Natural killer cell (primary cell): ENCODE results near the gene SIRPB1. TPM values are rescaled to one million over a fixed set of nuclear protein-coding genes. Genes with fewer than 3 reads are reported as not detected.
A peak's percentile ranks its signal among the peaks of the same experiment; 100 is the strongest.
"Not testable (repeated sequence)": the region's sequence is repeated elsewhere in the genome, so short reads cannot be mapped to it uniquely, and the experiment has no call there.

Source experiments
- ATAC-seq, 3 donors: fragments of 150-1000 bp in 2 of 3; fragments of 200-7000 bp in 1 of 3; cut with Tn5 transposase; 1 replicate in 1 of 3; 2 replicates in 2 of 3; pipeline ENCODE4 v1.10.0; 2021; ENCODE audit warnings: mild to moderate bottlenecking in 2 of 3, moderate library complexity in 2 of 3
- DNase-seq, 2 donors: peaks; one replicate each; pipeline versions ENCODE4 v3.0.0 to v3.0.0-alpha.2; 2013 to 2021; ENCODE audit warnings: mixed read lengths in 1 of 2
- H3K27ac ChIP-seq: one replicate; pipeline ENCODE4 v1.5.1; 2013; ENCODE audit warnings: mild to moderate bottlenecking, low read length
- H3K27me3 ChIP-seq: one replicate; pipeline ENCODE4 v1.6.1; 2013; ENCODE audit warnings: low read length; ENCODE audit not compliant: control insufficient read depth, insufficient read depth
- H3K36me3 ChIP-seq: one replicate; pipeline ENCODE4 v1.6.1; 2013; ENCODE audit warnings: low read length; ENCODE audit not compliant: control insufficient read depth, insufficient read depth
- H3K4me1 ChIP-seq: one replicate; pipeline ENCODE4 v1.6.1; 2013; ENCODE audit warnings: low read length; ENCODE audit not compliant: control insufficient read depth, insufficient read depth
- H3K4me3 ChIP-seq: one replicate; pipeline ENCODE4 v1.5.1; 2013; ENCODE audit warnings: low read length
- H3K9me3 ChIP-seq: one replicate; pipeline ENCODE4 v1.6.1; 2013; ENCODE audit warnings: low read length; ENCODE audit not compliant: control insufficient read depth, insufficient read depth
- H3K27ac Mint-ChIP-seq, 2 donors: one replicate each; pipeline ENCODE4 v1.8.0; 2022; ENCODE audit warnings: mild to moderate bottlenecking in 2 of 2, mixed read lengths in 2 of 2, moderate library complexity in 1 of 2
- H3K27me3 Mint-ChIP-seq, 2 donors: one replicate each; pipeline ENCODE4 v1.8.0; 2022; ENCODE audit warnings: low read depth in 2 of 2, mixed read lengths in 2 of 2
- H3K36me3 Mint-ChIP-seq: one replicate; pipeline ENCODE4 v1.8.0; 2022; ENCODE audit warnings: mixed read lengths
- H3K4me1 Mint-ChIP-seq, 2 donors: one replicate each; pipeline ENCODE4 v1.8.0; 2022; ENCODE audit warnings: mixed read lengths in 2 of 2
- H3K4me3 Mint-ChIP-seq: one replicate; pipeline ENCODE4 v1.8.0; 2022; ENCODE audit warnings: mild to moderate bottlenecking, moderate library complexity, mixed read lengths
- H3K9me3 Mint-ChIP-seq, 2 donors: one replicate each; pipeline ENCODE4 v1.8.0; 2022; ENCODE audit warnings: mixed read lengths in 2 of 2
- WGBS: methylation state at CpG from one replicate; pipeline ENCODE4 v1.1.7; 2013; ENCODE audit warnings: missing lambda C conversion rate; ENCODE audit not compliant: insufficient coverage; 5-methylcytosine and 5-hydroxymethylcytosine counted together
- intact Hi-C: fragments of 100-400 bp; cut with micrococcal nuclease; formaldehyde crosslinking; loops from one replicate; pipeline ENCODE4 v1.14.2; 2022
- total RNA-seq, 4 donors: library from RNA; stranded (reverse); fragments of 120-200 nt in 1 of 4; gene quantifications; one replicate each; pipeline versions ENCODE4 v1.2.3 to v1.2.4, GENCODE V29; 2013 to 2022
- TF ChIP-seq, protein P1 (sequence below): fragments of 200-600 bp; IDR thresholded peaks from one replicate; pipeline ENCODE4 v1.8.0; 2022; ENCODE audit warnings: antibody characterized with exemption

SIRPB1 gene
- total RNA-seq, 3 donors from 2014 or later (not counting 1 experiment from before 2014, with no cell fraction given) = 2.6 to 7.2 (median 5.3) TPM

DNA sequence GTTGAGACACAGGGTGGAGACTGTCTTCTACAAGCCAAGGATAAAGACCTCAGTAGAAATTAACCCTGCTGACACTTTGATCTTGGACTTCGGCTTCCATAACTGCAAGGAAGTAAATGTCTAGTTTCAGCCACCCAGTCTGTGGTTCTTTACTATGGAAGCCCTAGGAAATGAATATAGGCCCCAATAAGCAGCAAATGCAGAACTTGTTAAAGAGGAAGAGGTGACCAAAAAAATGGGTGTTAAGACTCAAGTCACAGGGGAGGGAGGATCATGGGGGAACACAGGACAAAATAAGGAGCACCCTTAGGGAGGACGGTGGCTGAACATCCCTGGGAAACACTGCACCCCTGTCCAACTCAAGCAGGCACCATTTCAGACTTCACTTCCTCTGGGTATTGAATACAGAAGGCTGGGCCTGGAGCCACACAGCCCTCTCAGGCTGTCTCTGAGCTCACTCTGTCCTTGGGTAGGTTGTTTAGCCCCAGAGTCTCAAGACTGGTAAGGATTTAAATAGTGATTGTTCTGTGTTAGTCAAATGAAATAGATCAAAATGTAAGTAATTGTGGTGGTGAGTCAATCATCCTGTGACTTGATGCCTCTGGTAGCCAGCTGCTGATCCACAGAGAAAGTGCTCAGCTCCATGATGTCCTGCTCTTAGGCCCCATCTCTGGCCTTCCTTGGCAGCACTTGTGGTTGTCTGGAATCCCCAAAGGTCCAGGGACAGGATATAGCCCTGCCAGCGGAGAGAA, 31.9 kb downstream of the SIRPB1 start:
- Histone ChIP-seq H3K27ac (peak overlapping the region; percentile 48), H3K36me3 (no peaks in the 10 kb centered on the region), H3K27me3 (no peaks in the 10 kb centered on the region), H3K4me1 (peaks cover 14% of the 10 kb centered on the region), H3K4me3 (no peak overlapping the region), H3K9me3 (no peaks in the 10 kb centered on the region)
- DNase-seq = peak in 1 of 2 donors; percentile 5
- Mint-ChIP-seq H3K36me3 (no peaks in the 10 kb centered on the region), H3K27me3 (no peaks in the 10 kb centered on the region), H3K27ac (no peak overlapping the region), H3K4me3 (no peak overlapping the region), H3K4me1 (no peaks in the 10 kb centered on the region), H3K9me3 (no peaks in the 10 kb centered on the region)
- 73% methylated on average over 3 of the region's 3 CpGs for WGBS
- no peak for ATAC-seq
- TF ChIP-seq, protein P1, sequence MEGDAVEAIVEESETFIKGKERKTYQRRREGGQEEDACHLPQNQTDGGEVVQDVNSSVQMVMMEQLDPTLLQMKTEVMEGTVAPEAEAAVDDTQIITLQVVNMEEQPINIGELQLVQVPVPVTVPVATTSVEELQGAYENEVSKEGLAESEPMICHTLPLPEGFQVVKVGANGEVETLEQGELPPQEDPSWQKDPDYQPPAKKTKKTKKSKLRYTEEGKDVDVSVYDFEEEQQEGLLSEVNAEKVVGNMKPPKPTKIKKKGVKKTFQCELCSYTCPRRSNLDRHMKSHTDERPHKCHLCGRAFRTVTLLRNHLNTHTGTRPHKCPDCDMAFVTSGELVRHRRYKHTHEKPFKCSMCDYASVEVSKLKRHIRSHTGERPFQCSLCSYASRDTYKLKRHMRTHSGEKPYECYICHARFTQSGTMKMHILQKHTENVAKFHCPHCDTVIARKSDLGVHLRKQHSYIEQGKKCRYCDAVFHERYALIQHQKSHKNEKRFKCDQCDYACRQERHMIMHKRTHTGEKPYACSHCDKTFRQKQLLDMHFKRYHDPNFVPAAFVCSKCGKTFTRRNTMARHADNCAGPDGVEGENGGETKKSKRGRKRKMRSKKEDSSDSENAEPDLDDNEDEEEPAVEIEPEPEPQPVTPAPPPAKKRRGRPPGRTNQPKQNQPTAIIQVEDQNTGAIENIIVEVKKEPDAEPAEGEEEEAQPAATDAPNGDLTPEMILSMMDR = no peak
- intact Hi-C loops = no loop called here

DNA sequence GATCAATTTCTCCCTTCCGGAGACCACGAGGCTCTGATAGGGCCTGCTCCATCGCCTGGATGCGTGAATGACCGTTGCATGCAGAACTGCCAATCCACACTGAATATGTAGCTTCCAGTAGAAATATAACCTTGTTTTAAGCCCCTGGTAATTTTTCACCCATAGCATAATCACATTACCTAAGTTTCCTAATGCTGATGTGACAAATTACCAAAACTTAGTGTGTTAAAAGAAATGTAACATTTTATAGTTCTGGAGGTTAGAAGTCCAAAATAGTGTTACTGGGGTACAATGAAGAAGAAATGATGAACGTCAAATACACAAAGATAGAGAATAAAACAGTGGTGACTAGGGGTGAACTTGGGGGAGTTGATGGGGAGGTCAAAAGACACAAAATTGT, 40.3 kb downstream of the SIRPB1 start:
- Histone ChIP-seq H3K4me3 (no peak overlapping the region), H3K27ac (no peak overlapping the region), H3K36me3 (no peaks in the 10 kb centered on the region), H3K9me3 (no peaks in the 10 kb centered on the region), H3K27me3 (no peaks in the 10 kb centered on the region), H3K4me1 (no peaks in the 10 kb centered on the region)
- Mint-ChIP-seq H3K27me3 (peaks cover 0 to 8% of the 10 kb centered on the region in 2 donors), H3K4me1 (no peaks in the 10 kb centered on the region), H3K9me3 (no peaks in the 10 kb centered on the region), H3K36me3 (no peaks in the 10 kb centered on the region), H3K4me3 (no peak overlapping the region), H3K27ac (no peak overlapping the region)
- intact Hi-C loops = no loop called here
- 97% methylated on average over 6 of the region's 6 CpGs for WGBS
- ATAC-seq (no peak), DNase-seq (no peak)
- TF ChIP-seq, protein P1 = no peak

DNA sequence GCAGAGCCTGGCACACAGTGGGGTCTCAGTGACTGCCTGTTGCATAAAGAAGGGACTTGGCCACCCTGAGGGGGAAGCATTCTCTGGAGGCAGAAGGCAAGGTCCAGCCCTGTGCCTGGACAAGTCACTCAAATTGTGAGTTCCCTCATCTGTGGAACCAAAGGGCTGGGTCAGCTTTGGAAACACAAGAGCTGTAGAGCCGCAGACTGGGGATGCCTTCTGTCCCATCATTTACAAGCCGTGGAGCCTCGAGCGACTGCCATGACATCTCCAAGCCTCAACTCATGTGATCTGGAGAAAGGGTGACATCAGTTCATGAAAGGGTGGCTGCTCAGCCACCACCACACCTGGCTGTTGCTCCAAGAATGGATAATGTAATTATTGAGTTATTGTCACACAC, 41.9 kb downstream of the SIRPB1 start:
- TF ChIP-seq, protein P1 = no peak
- ATAC-seq = no peak
- Mint-ChIP-seq H3K9me3 (no peaks in the 10 kb centered on the region), H3K27me3 (peaks cover 0 to 8% of the 10 kb centered on the region in 2 donors), H3K36me3 (no peaks in the 10 kb centered on the region), H3K4me1 (no peaks in the 10 kb centered on the region), H3K27ac (no peak overlapping the region), H3K4me3 (no peak overlapping the region)
- DNase-seq = no peak
- Histone ChIP-seq H3K27me3 (no peaks in the 10 kb centered on the region), H3K36me3 (no peaks in the 10 kb centered on the region), H3K4me1 (no peaks in the 10 kb centered on the region), H3K27ac (no peak overlapping the region), H3K9me3 (no peaks in the 10 kb centered on the region), H3K4me3 (no peak overlapping the region)
- intact Hi-C loops = no loop called here
- 100% methylated on average over 3 of the region's 4 CpGs for WGBS

DNA sequence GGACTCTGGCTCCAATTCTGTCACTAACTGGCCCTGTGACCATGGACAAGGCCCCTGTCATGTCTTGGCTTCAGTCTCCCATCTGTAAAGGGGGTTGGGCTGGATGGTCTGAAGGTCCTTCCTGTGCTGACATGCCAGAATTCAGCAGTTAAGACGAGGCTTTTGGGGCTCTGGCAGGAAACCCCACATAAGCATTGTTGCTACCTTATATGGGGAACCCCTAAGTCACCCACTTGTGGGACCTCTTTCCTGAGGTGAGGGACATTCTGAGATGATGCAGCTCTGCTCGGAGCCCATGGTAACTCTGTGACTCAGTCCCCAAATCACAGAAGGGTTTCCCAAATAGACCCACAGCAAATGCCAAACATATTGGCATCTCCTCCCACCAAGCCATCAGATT, 42.5 kb downstream of the SIRPB1 start:
- H3K27me3 ChIP-seq, H3K4me3 Mint-ChIP-seq, H3K27me3 Mint-ChIP-seq, H3K9me3 ChIP-seq, H3K36me3 Mint-ChIP-seq, DNase-seq, ATAC-seq, H3K27ac Mint-ChIP-seq, intact Hi-C loops, H3K4me3 ChIP-seq, H3K36me3 ChIP-seq, H3K9me3 Mint-ChIP-seq, H3K27ac ChIP-seq, H3K4me1 Mint-ChIP-seq, H3K4me1 ChIP-seq: not testable (repeated sequence)
- WGBS = 24% methylated on average over 2 of the region's 2 CpGs
